ENCODE measurements around the gene MUC7.

MUC7 gene

DNA sequence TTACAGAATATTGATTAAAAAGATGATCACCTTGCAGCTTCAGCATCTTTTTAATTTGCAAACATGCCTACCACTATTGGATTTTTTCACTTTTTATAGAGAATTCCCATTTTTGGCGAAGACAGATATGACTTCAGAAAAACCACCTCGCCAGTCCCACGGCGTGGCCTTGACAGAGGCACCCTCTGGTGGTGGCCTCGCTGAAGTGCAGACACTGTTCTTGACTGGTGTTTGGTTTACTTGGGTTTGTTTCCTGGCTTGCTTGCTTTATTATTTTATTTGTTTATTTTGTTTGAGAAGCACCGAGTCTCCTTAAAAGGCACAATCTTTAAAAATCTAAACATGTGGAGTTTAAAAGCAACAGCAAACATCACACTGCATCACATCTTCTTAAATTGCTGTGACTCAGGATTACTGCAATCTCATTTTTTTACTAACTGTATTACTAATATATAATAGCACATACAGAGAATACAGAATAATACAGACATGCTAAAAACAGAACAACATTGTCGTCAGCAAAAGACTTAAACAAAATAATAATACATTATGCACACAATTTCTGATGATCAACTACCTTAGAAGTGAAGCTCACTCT lies 33.3 kb downstream of the MUC7 start:
- DNase-seq (ENCODE audit: low read depth) = peak; percentile 13
- TF ChIP-seq, protein P1, sequence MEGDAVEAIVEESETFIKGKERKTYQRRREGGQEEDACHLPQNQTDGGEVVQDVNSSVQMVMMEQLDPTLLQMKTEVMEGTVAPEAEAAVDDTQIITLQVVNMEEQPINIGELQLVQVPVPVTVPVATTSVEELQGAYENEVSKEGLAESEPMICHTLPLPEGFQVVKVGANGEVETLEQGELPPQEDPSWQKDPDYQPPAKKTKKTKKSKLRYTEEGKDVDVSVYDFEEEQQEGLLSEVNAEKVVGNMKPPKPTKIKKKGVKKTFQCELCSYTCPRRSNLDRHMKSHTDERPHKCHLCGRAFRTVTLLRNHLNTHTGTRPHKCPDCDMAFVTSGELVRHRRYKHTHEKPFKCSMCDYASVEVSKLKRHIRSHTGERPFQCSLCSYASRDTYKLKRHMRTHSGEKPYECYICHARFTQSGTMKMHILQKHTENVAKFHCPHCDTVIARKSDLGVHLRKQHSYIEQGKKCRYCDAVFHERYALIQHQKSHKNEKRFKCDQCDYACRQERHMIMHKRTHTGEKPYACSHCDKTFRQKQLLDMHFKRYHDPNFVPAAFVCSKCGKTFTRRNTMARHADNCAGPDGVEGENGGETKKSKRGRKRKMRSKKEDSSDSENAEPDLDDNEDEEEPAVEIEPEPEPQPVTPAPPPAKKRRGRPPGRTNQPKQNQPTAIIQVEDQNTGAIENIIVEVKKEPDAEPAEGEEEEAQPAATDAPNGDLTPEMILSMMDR (IDR thresholded peaks at IDR 0.05; ENCODE audit: low read depth, low read length, missing control alignments) = peak; percentile 97
- H3K4me3 ChIP-seq (ENCODE audit: low read depth, low read length) = no peak overlapping the region

DNA sequence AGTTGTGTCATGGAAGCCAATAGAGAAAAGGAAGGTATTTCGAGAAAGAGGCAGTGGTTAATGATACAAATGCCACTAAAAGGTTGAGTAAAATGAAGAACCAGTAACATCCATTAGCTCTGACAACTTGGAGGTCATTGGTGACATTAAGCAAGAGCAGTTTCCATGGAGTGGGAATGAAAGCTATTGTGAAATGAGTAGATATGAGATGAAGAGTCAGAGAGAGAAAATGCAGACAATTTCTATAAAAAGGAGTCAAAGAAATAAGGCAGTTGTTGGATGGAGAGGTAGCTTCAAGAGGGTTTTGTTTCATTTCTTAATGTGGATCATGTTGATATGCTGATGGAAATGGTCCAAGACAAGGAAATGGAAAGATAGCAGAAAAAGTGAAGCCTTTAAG lies 36.8 kb downstream of the MUC7 start:
- DNase-seq (ENCODE audit: low read depth) = no peak
- TF ChIP-seq, protein P1 (IDR thresholded peaks at IDR 0.05; ENCODE audit: low read depth, low read length, missing control alignments) = no peak
- H3K4me3 ChIP-seq (ENCODE audit: low read depth, low read length) = no peak overlapping the region

DNA sequence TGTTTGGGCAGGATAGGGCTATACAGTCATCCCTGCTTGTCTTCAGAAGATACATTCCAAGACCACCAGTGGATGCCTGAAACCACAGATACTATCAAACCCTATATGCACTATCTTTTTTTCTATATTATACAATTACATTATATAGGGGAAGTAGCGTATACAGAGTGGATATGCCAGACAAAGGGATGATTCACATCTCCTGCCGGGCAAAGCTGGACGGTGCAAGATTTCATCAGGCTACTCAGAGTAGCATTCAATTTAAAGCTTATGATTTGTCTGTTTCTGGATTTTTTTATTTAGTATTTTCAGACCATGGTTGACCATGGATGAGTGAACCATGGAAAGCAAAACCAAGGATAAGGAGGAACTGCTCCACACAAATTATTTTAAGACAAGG lies 39.4 kb downstream of the MUC7 start:
- TF ChIP-seq, protein P1 (IDR thresholded peaks at IDR 0.05; ENCODE audit: low read depth, low read length, missing control alignments) = no peak
- no peak overlapping the region for H3K4me3 ChIP-seq (ENCODE audit: low read depth, low read length)
- no peak for DNase-seq (ENCODE audit: low read depth)

DNA sequence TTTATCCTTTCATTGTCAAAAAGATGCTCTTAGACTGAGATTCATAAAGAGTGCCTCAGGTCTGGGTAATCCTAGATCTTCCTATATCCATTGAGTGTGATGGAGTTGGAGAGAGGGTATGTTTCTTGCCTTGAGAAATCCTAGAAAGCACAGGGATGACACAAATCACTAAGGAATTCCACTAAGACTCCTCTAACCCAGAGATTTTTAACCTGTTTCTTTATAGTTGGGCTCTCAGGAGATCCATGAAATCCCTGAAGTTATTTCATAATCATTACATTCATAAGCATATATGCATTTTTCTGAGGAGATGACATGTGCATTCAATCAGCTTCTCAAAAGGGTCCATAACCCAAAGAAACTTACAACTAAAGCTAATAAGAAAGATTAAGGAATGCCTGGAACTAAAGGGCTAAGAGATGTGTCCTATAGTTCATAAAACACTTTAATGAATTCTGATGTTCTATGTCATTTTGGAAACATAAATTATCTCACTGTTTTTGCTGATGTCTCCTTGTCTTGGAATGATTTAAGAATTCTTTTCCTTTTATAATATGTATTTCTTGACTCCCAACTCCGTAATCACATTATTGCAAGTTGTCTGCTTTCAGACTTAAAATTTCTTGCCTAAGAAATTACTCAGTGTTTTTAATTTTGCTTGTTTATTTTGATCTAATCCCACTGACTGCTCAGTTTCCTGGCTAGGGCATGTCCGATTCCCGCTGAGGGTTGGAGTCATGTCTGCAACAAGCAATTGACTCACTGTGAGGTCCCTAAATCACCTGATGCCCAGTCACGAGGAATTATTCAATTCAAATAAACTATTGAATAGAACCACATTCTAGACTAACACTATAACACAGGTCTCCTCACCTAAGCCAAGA lies 43.6 kb downstream of the MUC7 start:
- TF ChIP-seq, protein P1 (IDR thresholded peaks at IDR 0.05; ENCODE audit: low read depth, low read length, missing control alignments) = no peak
- no peak for DNase-seq (ENCODE audit: low read depth)
- no peak overlapping the region for H3K4me3 ChIP-seq (ENCODE audit: low read depth, low read length)

DNA sequence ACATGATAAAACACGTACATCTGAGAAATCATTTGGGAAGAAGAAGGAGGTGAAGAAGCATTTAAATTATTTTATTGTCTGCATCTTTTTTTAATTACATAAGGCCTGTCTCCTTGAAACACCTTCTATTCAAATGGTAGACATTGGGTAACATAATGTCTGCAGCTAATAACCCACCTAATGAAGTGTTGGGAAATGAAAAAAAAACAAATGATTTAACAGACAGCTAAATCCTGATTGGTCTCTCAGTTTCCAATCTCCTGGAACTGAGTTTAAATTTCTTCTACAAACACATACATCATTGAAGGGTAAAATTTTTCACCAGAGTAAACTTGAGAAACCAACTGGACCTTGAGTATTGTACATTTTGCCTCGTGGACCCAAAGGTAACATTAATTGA lies 46.3 kb downstream of the MUC7 start, which contains the start of gene AMTN:
Gene AMTN, plus strand, starts transcription at position 301 of the 400 bp plus-strand sequence. CDS start 209 bp downstream, outside the sequence.
- no peak within 1 kb of the TSS for H3K4me3 ChIP-seq (ENCODE audit: low read depth, low read length)
- no peak for DNase-seq (ENCODE audit: low read depth)
- TF ChIP-seq, protein P1 (IDR thresholded peaks at IDR 0.05; ENCODE audit: low read depth, low read length, missing control alignments) = no peak

DNA sequence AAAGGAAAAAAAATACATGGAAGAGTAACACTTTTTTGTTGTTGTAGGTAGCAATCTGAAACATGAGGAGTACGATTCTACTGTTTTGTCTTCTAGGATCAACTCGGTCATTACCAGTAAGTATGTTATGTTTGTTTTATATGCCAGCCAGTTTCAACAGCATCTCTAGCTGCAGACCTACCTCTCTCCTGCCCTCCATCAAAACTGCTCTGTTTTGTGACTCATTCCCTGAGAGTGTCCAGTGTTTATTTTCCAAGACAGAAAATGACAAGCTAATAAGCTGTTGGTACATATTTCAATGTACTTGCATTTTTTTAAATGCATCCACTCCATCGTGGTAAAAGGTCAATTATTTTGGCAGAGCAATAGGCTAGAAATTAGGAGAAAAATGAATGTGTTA lies 46.7 kb downstream of the MUC7 start:
- TF ChIP-seq, protein P1 (IDR thresholded peaks at IDR 0.05; ENCODE audit: low read depth, low read length, missing control alignments) = no peak
- H3K4me3 ChIP-seq (ENCODE audit: low read depth, low read length) = no peak overlapping the region
- DNase-seq (ENCODE audit: low read depth) = no peak

Measured in GM12864 (cell line).